KBM-7 (cell line): ENCODE data around the gene APP.

ENCODE experiments used
- DNase-seq: peaks from one replicate; pipeline ENCODE4 v3.0.0-alpha.2; 2015
- in situ Hi-C: fragments of 300-500 bp; cut with MboI; formaldehyde crosslinking; loops from 2 replicates; pipeline ENCODE4 v1.14.3; 2020; ENCODE audit warnings: low sequenced_read_pairs, low pct_unique_long_range_greater_than_20kb, mixed read lengths

Gene APP

DNA sequence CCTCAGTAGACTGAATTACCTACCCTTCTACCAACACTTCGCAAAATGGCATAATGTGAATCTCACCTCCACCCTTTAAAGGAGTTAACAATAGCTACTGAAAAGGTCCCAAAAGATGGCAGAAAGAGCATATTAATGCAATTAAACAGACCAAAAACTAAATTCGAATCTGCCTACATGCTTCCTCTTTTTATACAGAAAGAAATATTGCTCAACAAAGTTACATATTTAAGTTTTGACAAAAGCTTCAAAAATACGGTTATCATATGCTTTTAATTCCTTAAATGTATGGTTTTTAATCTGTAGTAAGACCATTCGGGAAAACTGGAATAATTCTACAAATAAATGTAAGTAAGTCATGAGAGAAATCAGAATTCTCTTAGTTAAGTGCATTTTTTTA is 2.2 kb downstream of the APP start:
- DNase-seq = no peak
- in situ Hi-C loops = no loop called here

DNA sequence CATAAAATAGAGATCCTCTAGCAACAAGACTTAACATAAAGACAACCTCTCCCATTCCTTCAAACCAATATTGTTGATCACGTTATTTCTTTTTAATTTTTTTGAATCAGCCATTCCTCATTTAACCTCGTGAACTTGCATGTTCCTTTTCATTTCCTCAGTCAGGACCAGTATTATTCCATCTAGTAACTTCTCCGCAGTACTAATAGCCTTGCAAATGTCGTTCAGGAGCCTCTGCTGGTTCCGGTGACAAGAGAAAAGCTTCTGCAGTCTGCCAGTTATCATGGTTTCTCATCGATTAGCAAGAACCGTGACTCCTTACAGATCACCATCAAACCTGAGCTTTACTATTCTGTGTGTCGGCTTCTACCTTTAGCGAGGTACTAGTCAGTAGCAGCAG is 3.0 kb downstream of the APP start:
- in situ Hi-C loops = no loop called here
- DNase-seq = no peak

DNA sequence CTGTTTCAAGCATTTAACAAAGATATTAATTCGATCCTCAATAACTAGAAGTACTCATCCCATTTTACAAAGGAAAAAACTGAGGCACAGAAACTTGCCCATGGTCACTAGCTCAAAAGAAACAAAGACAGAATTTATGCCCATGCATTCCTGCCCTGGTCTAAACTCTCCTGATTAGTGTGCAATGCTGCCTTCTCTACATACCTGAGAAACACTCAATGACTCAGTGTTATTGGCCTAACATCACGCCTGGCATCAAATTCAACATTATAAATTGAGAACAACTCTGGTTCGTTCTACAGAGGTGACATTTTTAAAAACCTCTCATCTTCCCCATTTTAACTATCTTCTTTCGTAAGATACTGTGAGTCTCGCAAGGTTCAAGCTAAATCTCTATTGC is 5.2 kb downstream of the APP start:
- in situ Hi-C loops = no loop called here
- DNase-seq = no peak

DNA sequence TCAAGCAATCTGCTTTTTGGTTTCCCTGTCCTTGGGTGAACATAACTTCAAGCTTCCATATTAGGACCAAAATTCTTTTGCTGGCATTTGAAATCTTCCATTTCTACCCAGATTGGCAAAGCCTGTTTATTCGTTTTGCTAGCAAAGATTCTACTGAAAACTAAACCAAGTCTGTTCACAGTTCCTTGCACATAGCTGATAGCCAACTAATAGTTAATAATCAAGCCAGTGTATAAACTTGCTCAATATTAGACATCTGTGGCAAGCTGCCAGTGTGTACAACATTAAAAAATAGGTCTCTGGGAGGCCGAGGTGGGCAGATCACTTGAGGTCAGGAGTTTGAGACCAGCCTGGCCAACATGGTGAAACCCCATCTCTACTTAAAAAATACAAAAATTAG is 6.3 kb downstream of the APP start:
- in situ Hi-C loops = no loop called here
- DNase-seq = no peak

DNA sequence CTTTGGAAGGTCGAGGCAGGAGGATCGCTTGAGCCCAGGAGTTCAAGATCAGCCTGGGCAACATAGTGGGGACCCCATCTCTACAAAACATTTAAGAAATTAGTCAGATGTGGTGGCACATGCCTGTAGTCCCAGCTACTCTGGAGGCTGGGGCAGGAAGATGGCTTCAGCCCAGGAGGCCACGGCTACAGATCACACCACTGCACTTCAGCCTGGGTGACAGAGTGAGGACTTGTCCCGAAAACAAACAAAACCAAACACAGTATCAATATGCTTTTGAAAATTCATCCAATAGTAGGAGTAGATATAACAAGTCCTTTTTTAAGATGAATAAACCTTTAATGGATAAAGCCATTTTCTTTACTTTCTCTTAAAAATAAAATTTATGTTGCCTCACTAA is 8.5 kb downstream of the APP start:
- no peak for DNase-seq
- in situ Hi-C loops = no loop called here

GRCh38 chr21:26159869-26160268 is 10.7 kb downstream of the APP start:
- in situ Hi-C loops = no loop called here
- no peak for DNase-seq

GRCh38 chr21:26157801-26158200 is 12.8 kb downstream of the APP start:
- in situ Hi-C loops = no loop called here
- no peak for DNase-seq

- DNase-seq = no peak
- in situ Hi-C loops = no loop called here
Measured at GRCh38 chr21:26154753-26155152, 15.8 kb downstream of the APP start.

DNA sequence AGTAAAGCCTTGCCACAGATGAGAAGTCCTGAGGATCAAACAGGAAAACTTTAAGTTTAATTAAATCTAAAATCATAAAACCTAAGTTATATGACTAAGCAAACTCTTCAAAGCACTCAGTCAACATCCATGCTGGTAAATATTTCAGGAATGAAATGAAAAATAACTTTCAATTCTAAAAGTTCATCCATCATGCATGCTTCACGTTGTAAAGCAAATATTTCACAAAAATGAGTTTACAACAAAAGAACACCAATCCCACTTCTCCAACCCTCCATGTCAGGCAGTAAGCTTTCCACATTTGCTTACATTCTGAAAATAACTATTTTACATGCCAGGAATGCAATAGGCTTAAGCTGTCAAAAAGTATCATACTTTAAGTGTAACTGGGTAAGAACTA is 16.8 kb downstream of the APP start:
- in situ Hi-C loops = no loop called here
- DNase-seq = no peak

- in situ Hi-C loops = no loop called here
- DNase-seq = no peak
Measured at GRCh38 chr21:26148840-26149354, 21.7 kb downstream of the APP start.

GRCh38 chr21:26148071-26148839 is 22.3 kb downstream of the APP start:
- no peak for DNase-seq
- in situ Hi-C loops = no loop called here

- in situ Hi-C loops = no loop called here
- no peak for DNase-seq
Measured at GRCh38 chr21:26147535-26147934, 23.0 kb downstream of the APP start.

DNA sequence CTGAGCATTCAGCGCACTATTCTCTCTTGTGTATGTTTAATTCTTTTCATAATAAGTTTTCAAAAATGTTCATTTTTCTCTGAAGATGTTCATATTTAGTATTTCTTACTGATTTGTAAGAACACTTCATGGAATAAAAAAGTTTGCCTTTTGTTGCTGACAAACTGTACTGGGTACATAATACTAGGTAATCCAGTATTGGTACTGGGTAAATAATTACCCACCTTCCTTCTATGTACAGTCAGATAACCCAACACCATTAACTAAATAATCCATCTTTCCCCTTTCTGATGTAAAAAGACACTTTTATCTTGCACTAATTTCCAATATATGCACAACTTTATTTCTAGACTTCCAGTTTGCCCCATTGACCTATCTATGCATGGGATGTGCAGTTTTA is 23.9 kb downstream of the APP start:
- DNase-seq = no peak
- in situ Hi-C loops = no loop called here

GRCh38 chr21:26144031-26144430 is 26.5 kb downstream of the APP start:
- in situ Hi-C loops = no loop called here
- DNase-seq = no peak

DNA sequence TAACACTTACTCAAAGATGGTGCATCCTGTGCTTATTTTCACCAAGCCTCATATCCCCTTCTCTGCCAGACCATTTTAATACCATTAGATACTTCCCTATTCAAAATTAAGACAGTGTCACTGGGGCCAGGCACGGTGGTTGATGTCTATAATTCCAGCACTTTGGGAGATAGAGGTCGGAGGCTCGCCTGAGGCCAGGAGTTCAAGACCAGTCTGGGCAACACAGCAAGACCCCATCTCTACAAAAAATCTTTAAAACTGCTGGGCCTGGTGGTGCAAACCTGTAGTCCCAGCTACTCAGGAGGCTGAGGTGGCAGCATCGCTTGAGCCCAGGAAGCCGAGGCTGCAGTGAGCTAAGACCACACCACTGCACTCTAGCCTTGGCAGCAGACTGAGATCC is 28.2 kb downstream of the APP start:
- DNase-seq = no peak

DNA sequence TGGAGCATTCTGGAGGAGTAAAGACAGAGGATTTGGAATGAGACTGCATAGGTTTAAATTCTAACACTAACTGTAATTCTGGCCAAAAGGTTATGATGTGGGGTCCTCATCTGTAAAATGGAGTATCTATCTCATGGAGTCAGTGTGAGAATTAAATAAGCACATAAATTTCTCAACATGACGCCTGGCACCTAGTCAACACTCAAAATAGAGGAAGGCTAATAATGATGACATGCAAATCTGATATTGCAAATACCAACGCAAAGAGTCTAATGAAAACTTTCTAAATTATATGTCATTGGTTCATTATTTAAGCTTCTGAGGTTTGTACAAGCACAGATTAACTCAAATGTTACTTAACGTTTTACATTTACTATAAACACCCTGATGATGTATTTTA is 29.6 kb downstream of the APP start:
- in situ Hi-C loops = no loop called here
- no peak for DNase-seq

More for the DNA sequence above, 28.2 kb downstream of the APP start:
- in situ Hi-C loops = no loop called here

- no peak for DNase-seq
- in situ Hi-C loops = no loop called here
Measured at GRCh38 chr21:26140164-26140579, 30.4 kb downstream of the APP start.

- no peak for DNase-seq
- in situ Hi-C loops = no loop called here
Measured at GRCh38 chr21:26138615-26139257, 31.8 kb downstream of the APP start.

- in situ Hi-C loops = no loop called here
Measured at GRCh38 chr21:26137379-26138060, 33.0 kb downstream of the APP start.

GRCh38 chr21:26136671-26137070 is 33.9 kb downstream of the APP start:
- in situ Hi-C loops = no loop called here

More at GRCh38 chr21:26137379-26138060, 33.0 kb downstream of the APP start:
- DNase-seq = no peak

More at GRCh38 chr21:26136671-26137070, 33.9 kb downstream of the APP start:
- peak; percentile 51 for DNase-seq
